K562 (cell line): ENCODE results near the gene SMIM35.

Experiments used
- CHD2 ChIP-seq: IDR thresholded peaks from 2 replicates; pipeline ENCODE4 v1.6.1; 2011; ENCODE audit warnings: low read depth, low read length
- FOXK2 ChIP-seq, 2 experiments: fragments of 450-650 bp; IDR thresholded peaks in 1 of 2; conservative IDR thresholded peaks in 1 of 2; 2 replicates each; pipeline ENCODE4 v1.6.1; 2016; ENCODE audit warnings: low read depth in 2 of 2, mild to moderate bottlenecking in 1 of 2
- IFI16 ChIP-seq: fragments of 250-450 bp; sonication (Bioruptor Pico); IDR thresholded peaks from 2 replicates; pipeline ENCODE4 v2.1.2; 2022; ENCODE audit warnings: mild to moderate bottlenecking, inconsistent platforms
- JUN ChIP-seq, 2 experiments: sonication (generic) in 1 of 2; formaldehyde crosslinking in 1 of 2; IDR thresholded peaks; 2 replicates each; pipeline versions ENCODE4 v1.6.1 to v1.8.0; 2012 to 2022; ENCODE audit warnings: borderline replicate concordance in 2 of 2, mild to moderate bottlenecking in 2 of 2, improper control_type of control experiment in 1 of 2, low read depth in 1 of 2, low read length in 1 of 2, missing genetic modification reagents in 1 of 2
- POLR3A ChIP-seq: IDR thresholded peaks from 2 replicates; pipeline ENCODE4 v1.6.1; 2011; ENCODE audit warnings: borderline replicate concordance, mild to moderate bottlenecking, moderate library complexity; ENCODE audit not compliant: insufficient read length, insufficient read depth; ENCODE audit errors: extremely low read depth
- TF ChIP-seq, protein P1 (sequence below), 3 experiments: IDR thresholded peaks in 2 of 3; conservative IDR thresholded peaks in 1 of 3; 2 replicates each; pipeline ENCODE4 v1.5.1; 2011 to 2012; ENCODE audit warnings: low read length in 3 of 3, mild to moderate bottlenecking in 3 of 3, control low read depth in 2 of 3, improper control_type of control experiment in 1 of 3, inconsistent platforms in 1 of 3, low read depth in 1 of 3, mixed read lengths in 1 of 3, moderate library complexity in 1 of 3; ENCODE audit not compliant: insufficient read depth in 2 of 3

- TF ChIP-seq, protein P1, sequence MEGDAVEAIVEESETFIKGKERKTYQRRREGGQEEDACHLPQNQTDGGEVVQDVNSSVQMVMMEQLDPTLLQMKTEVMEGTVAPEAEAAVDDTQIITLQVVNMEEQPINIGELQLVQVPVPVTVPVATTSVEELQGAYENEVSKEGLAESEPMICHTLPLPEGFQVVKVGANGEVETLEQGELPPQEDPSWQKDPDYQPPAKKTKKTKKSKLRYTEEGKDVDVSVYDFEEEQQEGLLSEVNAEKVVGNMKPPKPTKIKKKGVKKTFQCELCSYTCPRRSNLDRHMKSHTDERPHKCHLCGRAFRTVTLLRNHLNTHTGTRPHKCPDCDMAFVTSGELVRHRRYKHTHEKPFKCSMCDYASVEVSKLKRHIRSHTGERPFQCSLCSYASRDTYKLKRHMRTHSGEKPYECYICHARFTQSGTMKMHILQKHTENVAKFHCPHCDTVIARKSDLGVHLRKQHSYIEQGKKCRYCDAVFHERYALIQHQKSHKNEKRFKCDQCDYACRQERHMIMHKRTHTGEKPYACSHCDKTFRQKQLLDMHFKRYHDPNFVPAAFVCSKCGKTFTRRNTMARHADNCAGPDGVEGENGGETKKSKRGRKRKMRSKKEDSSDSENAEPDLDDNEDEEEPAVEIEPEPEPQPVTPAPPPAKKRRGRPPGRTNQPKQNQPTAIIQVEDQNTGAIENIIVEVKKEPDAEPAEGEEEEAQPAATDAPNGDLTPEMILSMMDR (IDR thresholded peaks at IDR 0.05 in 2 of 3, conservative IDR thresholded peaks at IDR 0.05 in 1 of 3; ENCODE audit: insufficient read depth in 2 of 3, low read depth in 1 of 3, low read length in 3 of 3) = no peak
- no peak for TF ChIP-seq IFI16
- no peak for TF ChIP-seq JUN (IDR thresholded peaks at IDR 0.05; ENCODE audit: borderline replicate concordance, low read depth, low read length)
- TF ChIP-seq JUN (CRISPR knock-in tag; IDR thresholded peaks at IDR 0.05; ENCODE audit: borderline replicate concordance) = no peak
- no peak for TF ChIP-seq CHD2
- TF ChIP-seq POLR3A = no peak
- no peak for TF ChIP-seq FOXK2 (conservative IDR thresholded peaks at IDR 0.05 in 1 of 2, IDR thresholded peaks at IDR 0.05 in 1 of 2; ENCODE audit: low read depth in 2 of 2)
Measured at GRCh38 chr11:118076754-118077281, 9.9 kb downstream of the SMIM35 start, which contains the start of gene TMPRSS4.
